Activated CD8-positive, alpha-beta T cell treated with anti-CD3 and anti-CD28 coated beads, Interleukin-2, amount 10 ng/mL, durations not matched to agents 7 days and 5 days (primary cell): ENCODE data around the gene MDC1. TPM values are rescaled to one million over a fixed set of nuclear protein-coding genes. Genes with fewer than 3 reads are reported as not detected.

ENCODE experiments used
- ATAC-seq: fragments of 150-1000 bp; cut with Tn5 transposase; one replicate; pipeline ENCODE4 v1.10.0; 2021; ENCODE audit warnings: moderate library complexity
- CTCF ChIA-PET: fragments of 350-600 bp; sonication (Branson Sonifier 250); formaldehyde crosslinking; loops from one replicate; lab custom pipeline; 2021; ENCODE audit warnings: antibody characterized with exemption; lab: Charles Lee
- POLR2A ChIA-PET: fragments of 350-600 bp; sonication (Branson Sonifier 250); formaldehyde crosslinking; loops from one replicate; lab custom pipeline; 2021; ENCODE audit warnings: antibody characterized with exemption; lab: Charles Lee
- DNase-seq: peaks from one replicate; pipeline ENCODE4 v3.0.0-alpha.2; 2020
- H3K27ac Mint-ChIP-seq: one replicate; pipeline ENCODE4 v1.8.0; 2021; ENCODE audit warnings: mild to moderate bottlenecking, mixed read lengths
- H3K27me3 Mint-ChIP-seq: one replicate; pipeline ENCODE4 v1.8.0; 2021; ENCODE audit warnings: low read depth, mixed read lengths
- H3K36me3 Mint-ChIP-seq: one replicate; pipeline ENCODE4 v1.8.0; 2021; ENCODE audit warnings: low read depth, mixed read lengths
- H3K4me1 Mint-ChIP-seq: one replicate; pipeline ENCODE4 v1.8.0; 2021; ENCODE audit warnings: low read depth, mixed read lengths
- H3K4me3 Mint-ChIP-seq: one replicate; pipeline ENCODE4 v1.8.0; 2021; ENCODE audit warnings: mild to moderate bottlenecking, mixed read lengths
- H3K9me3 Mint-ChIP-seq: one replicate; pipeline ENCODE4 v1.8.0; 2022; ENCODE audit warnings: mixed read lengths; ENCODE audit not compliant: insufficient read depth
- total RNA-seq, 2 experiments: library from RNA; stranded (reverse); gene quantifications; one replicate each; pipeline ENCODE4 v1.2.3, GENCODE V29; 2021

MDC1 gene
- total RNA-seq, 2 experiments from 2014 or later = 48.5 to 52.4 TPM

GRCh38 chr6:30686009-30686907, 30.8 kb downstream of the MDC1 start, which contains the start of gene PPP1R18:
TSS of gene PPP1R18 (minus strand) at chr6:30686645. CDS start at chr6:30686018, 627 bp downstream.
- peak; percentile 43 for ATAC-seq
- Mint-ChIP-seq H3K27me3 (no peaks in the 10 kb centered on the region), H3K4me1 (peaks cover 35% of the 10 kb centered on the region), H3K36me3 (peaks cover 65% of the 10 kb centered on the region), H3K27ac (peak within 1 kb of the TSS; percentile 98), H3K4me3 (peak within 1 kb of the TSS; percentile 93), H3K9me3 (no peaks in the 10 kb centered on the region)
- CTCF ChIA-PET = interaction anchor here (1.0 to 15.7 kb wide), 4 partner anchors 14 to 145 kb away, joined by 4 to 686 read pairs (median 6); partner anchors contain the start of genes DHX16, MDC1 and TUBB
- peak; percentile 90 for DNase-seq
- POLR2A ChIA-PET = interaction anchor here (0.9 to 8.3 kb wide), 5 partner anchors 10 to 71 kb away, joined by 3 to 343 read pairs (median 12); partner anchors contain the start of genes MDC1 and TUBB

GRCh38 chr6:30685157-30686008, 31.7 kb downstream of the MDC1 start:
- no peak for ATAC-seq
- peaks cover 31% of the 10 kb centered on the region for H3K4me1 Mint-ChIP-seq
- no peaks in the 10 kb centered on the region for H3K9me3 Mint-ChIP-seq
- POLR2A ChIA-PET = interaction anchor here (0.8 to 8.3 kb wide), 12 partner anchors 10 to 193 kb away, joined by 3 to 343 read pairs (median 3); partner anchors contain the start of genes C6orf136, MDC1, MRPS18B and PPP1R10
- H3K36me3 Mint-ChIP-seq = peaks cover 72% of the 10 kb centered on the region
- CTCF ChIA-PET = interaction anchor here (1.0 to 15.7 kb wide), 6 partner anchors 13 to 229 kb away, joined by 3 to 686 read pairs (median 4); partner anchors contain the start of genes DHX16, MDC1, TUBB and VARS2
- H3K4me3 Mint-ChIP-seq = peak overlapping the region; percentile 93
- H3K27ac Mint-ChIP-seq = peak overlapping the region; percentile 98
- peak; percentile 46 for DNase-seq
- no peaks in the 10 kb centered on the region for H3K27me3 Mint-ChIP-seq

- ATAC-seq (no peak), DNase-seq (peak; percentile 81)
- Mint-ChIP-seq H3K4me3 (peak overlapping the region; percentile 93), H3K4me1 (peaks cover 25% of the 10 kb centered on the region), H3K27me3 (no peaks in the 10 kb centered on the region), H3K27ac (peak overlapping the region; percentile 98), H3K36me3 (peaks cover 78% of the 10 kb centered on the region), H3K9me3 (no peaks in the 10 kb centered on the region)
- CTCF ChIA-PET = interaction anchor here (0.9 to 15.7 kb wide), 6 partner anchors 20 to 230 kb away, joined by 3 to 686 read pairs (median 4); partner anchors contain the start of genes MDC1, TUBB and VARS2
- POLR2A ChIA-PET = interaction anchor here (0.6 to 8.3 kb wide), 12 partner anchors 10 to 188 kb away, joined by 3 to 343 read pairs (median 3); partner anchors contain the start of genes C6orf136, MDC1, MRPS18B and PPP1R10
Measured at GRCh38 chr6:30684386-30685156, 32.5 kb downstream of the MDC1 start.

- POLR2A ChIA-PET = interaction anchor here (0.6 to 8.3 kb wide), 9 partner anchors 20 to 188 kb away, joined by 3 to 343 read pairs (median 7); partner anchors contain the start of genes MDC1, MRPS18B, PPP1R10 and TUBB
- Mint-ChIP-seq H3K36me3 (peaks cover 84% of the 10 kb centered on the region), H3K9me3 (no peaks in the 10 kb centered on the region), H3K4me3 (peak overlapping the region; percentile 93), H3K27ac (peak overlapping the region; percentile 98), H3K4me1 (peaks cover 24% of the 10 kb centered on the region), H3K27me3 (no peaks in the 10 kb centered on the region)
- ATAC-seq = no peak
- CTCF ChIA-PET = interaction anchor here (0.9 to 15.7 kb wide), 5 partner anchors 21 to 142 kb away, joined by 3 to 686 read pairs (median 5); partner anchors contain the start of genes MDC1 and TUBB
- DNase-seq = peak; percentile 23
Measured at GRCh38 chr6:30683980-30684338, 33.1 kb downstream of the MDC1 start.

GRCh38 chr6:30683183-30683979, 33.7 kb downstream of the MDC1 start:
- Mint-ChIP-seq H3K27me3 (no peaks in the 10 kb centered on the region), H3K36me3 (peaks cover 86% of the 10 kb centered on the region), H3K27ac (peak overlapping the region; percentile 98), H3K4me1 (peaks cover 23% of the 10 kb centered on the region), H3K9me3 (no peaks in the 10 kb centered on the region), H3K4me3 (peak overlapping the region; percentile 93)
- DNase-seq (peak; percentile 51), ATAC-seq (no peak)
- ChIA-PET POLR2A (interaction anchor here (0.7 to 8.3 kb wide), 12 partner anchors 11 to 408 kb away, joined by 3 to 343 read pairs (median 8); partner anchors contain the start of genes DHX16, MDC1, MRPS18B and PPP1R10), CTCF (interaction anchor here (0.9 to 15.7 kb wide), 2 partner anchors 38 to 53 kb away, joined by 3 to 686 read pairs; partner anchors contain the start of genes MDC1 and TUBB)

GRCh38 chr6:30682143-30683117, 34.7 kb downstream of the MDC1 start:
- Mint-ChIP-seq H3K27me3 (no peaks in the 10 kb centered on the region), H3K36me3 (peaks cover 86% of the 10 kb centered on the region), H3K4me3 (peak overlapping the region; percentile 93), H3K9me3 (no peaks in the 10 kb centered on the region), H3K4me1 (peaks cover 18% of the 10 kb centered on the region), H3K27ac (peak overlapping the region; percentile 98)
- POLR2A ChIA-PET = interaction anchor here (0.7 to 8.3 kb wide), 15 partner anchors 11 to 409 kb away, joined by 3 to 343 read pairs (median 7); partner anchors contain the start of genes DHX16, MDC1, MRPS18B and PPP1R10
- CTCF ChIA-PET = interaction anchor here (1.0 to 15.7 kb wide), 5 partner anchors 10 to 233 kb away, joined by 3 to 686 read pairs (median 4); partner anchors contain the start of genes DHX16, MDC1 and TUBB
- ATAC-seq (peak; percentile 56), DNase-seq (peak; percentile 95)

- Mint-ChIP-seq H3K36me3 (peaks cover 93% of the 10 kb centered on the region), H3K4me1 (peaks cover 22% of the 10 kb centered on the region), H3K4me3 (peak overlapping the region; percentile 93), H3K27ac (peak overlapping the region; percentile 98), H3K9me3 (no peaks in the 10 kb centered on the region), H3K27me3 (no peaks in the 10 kb centered on the region)
- ChIA-PET POLR2A (interaction anchor here (0.7 to 8.3 kb wide), 12 partner anchors 10 to 88 kb away, joined by 3 to 343 read pairs (median 8); partner anchors contain the start of genes DHX16, MDC1, MRPS18B and PPP1R10), CTCF (interaction anchor here (0.7 to 15.7 kb wide), 7 partner anchors 9 to 234 kb away, joined by 3 to 686 read pairs (median 4); partner anchors contain the start of genes DHX16, MDC1 and TUBB)
- peak; percentile 51 for DNase-seq
- ATAC-seq = no peak
Measured at GRCh38 chr6:30681766-30682142, 35.3 kb downstream of the MDC1 start.

GRCh38 chr6:30679765-30680535, 37.1 kb downstream of the MDC1 start:
- Mint-ChIP-seq H3K9me3 (no peaks in the 10 kb centered on the region), H3K27ac (peak overlapping the region; percentile 98), H3K4me3 (peak overlapping the region; percentile 93), H3K27me3 (no peaks in the 10 kb centered on the region), H3K4me1 (peaks cover 30% of the 10 kb centered on the region), H3K36me3 (peaks cover 90% of the 10 kb centered on the region)
- POLR2A ChIA-PET = interaction anchor here (0.6 to 8.3 kb wide), 11 partner anchors 8 to 64 kb away, joined by 3 to 343 read pairs (median 8); partner anchors contain the start of genes DHX16, MDC1, MRPS18B and PPP1R10
- CTCF ChIA-PET = interaction anchor here (0.7 to 15.7 kb wide), 23 partner anchors 8 to 236 kb away, joined by 3 to 686 read pairs (median 5); partner anchors contain the start of genes ABCF1, MDC1, MRPS18B and TUBB
- no peak for ATAC-seq
- peak; percentile 37 for DNase-seq
